Lung (tissue), 12 donors: ENCODE results near the gene LRRC27. TPM values are rescaled to one million over a fixed set of nuclear protein-coding genes. Genes with fewer than 3 reads are reported as not detected.

Experiments
- ATAC-seq: fragments of 200-7000 bp; cut with Tn5 transposase; one replicate; pipeline ENCODE4 v1.9.1; 2020; ENCODE audit warnings: moderate number of reproducible peaks; ENCODE audit not compliant: insufficient read depth, low FRiP score
- DNase-seq, 3 donors: peaks; one replicate each; pipeline ENCODE4 v3.0.0-alpha.2; 2013 to 2017
- H3K27ac ChIP-seq, 2 donors: one replicate each; pipeline ENCODE4 v1.5.1; 2013; ENCODE audit warnings: mild to moderate bottlenecking in 2 of 2, moderate library complexity in 2 of 2, control low read depth in 1 of 2, inconsistent platforms in 1 of 2, low read depth in 1 of 2, low read length in 1 of 2
- H3K27me3 ChIP-seq, 3 donors: one replicate each; pipeline ENCODE4 v1.5.1; 2013; ENCODE audit warnings: low read length in 2 of 3; ENCODE audit not compliant: control insufficient read depth in 3 of 3, insufficient read depth in 3 of 3
- H3K36me3 ChIP-seq, 4 donors: one replicate each; pipeline ENCODE4 v1.5.1; 2013; ENCODE audit warnings: low read length in 4 of 4, mild to moderate bottlenecking in 1 of 4, moderate library complexity in 1 of 4; ENCODE audit not compliant: control insufficient read depth in 4 of 4, insufficient read depth in 4 of 4
- H3K4me1 ChIP-seq, 5 donors: one replicate each; pipeline ENCODE4 v1.5.1; 2013; ENCODE audit warnings: low read length in 5 of 5, mild to moderate bottlenecking in 2 of 5, moderate library complexity in 1 of 5; ENCODE audit not compliant: control insufficient read depth in 5 of 5, insufficient read depth in 5 of 5
- H3K4me3 ChIP-seq: one replicate; pipeline ENCODE4 v1.5.1; 2013; ENCODE audit warnings: mild to moderate bottlenecking, control low read depth, moderate library complexity
- H3K9ac ChIP-seq, 2 donors: one replicate each; pipeline ENCODE4 v1.5.1; 2013; ENCODE audit warnings: low read length in 2 of 2, control low read depth in 1 of 2; ENCODE audit not compliant: insufficient read depth in 1 of 2
- H3K9me3 ChIP-seq, 4 donors: one replicate each; pipeline ENCODE4 v1.5.1; 2013; ENCODE audit warnings: low read length in 3 of 4, mild to moderate bottlenecking in 1 of 4, moderate library complexity in 1 of 4; ENCODE audit not compliant: control insufficient read depth in 4 of 4, insufficient read depth in 3 of 4
- WGBS, 2 donors: extraction: QIAGEN DNeasy Blood & Tissue Kit; methylation state at CpG; one replicate each; pipeline ENCODE4 v1.1.7; 2013; 5-methylcytosine and 5-hydroxymethylcytosine counted together
- polyA plus RNA-seq, 2 donors: library from polyadenylated mRNA; stranded (reverse); fragments of 200-250 nt; gene quantifications; one replicate each; pipeline ENCODE4 v1.2.1, GENCODE V29; 2013
- total RNA-seq, 2 donors: library from RNA; depleted of rRNA in 1 of 2; stranded (reverse); fragments of >200 nt in 1 of 2; gene quantifications; one replicate each; pipeline ENCODE4 v1.2.1, GENCODE V29; 2014 to 2021
- TF ChIP-seq, protein P1 (sequence below): IDR thresholded peaks from 2 replicates; pipeline ENCODE4 v1.5.1; 2012; ENCODE audit warnings: mild to moderate bottlenecking; ENCODE audit errors: control extremely low read depth, extremely low read depth
- donor health status: control.
- donor health status: control.
- donor health status: Bipolar disorder and iron deficiency.
- donor health status: healthy.
- donor health status: DM: yes; HTN: yes; CAD: no.

The LRRC27 gene
- total and polyA plus RNA-seq, 4 donors, result 5.8 to 25.5 (median 17.2) TPM

- WGBS, 2 donors, result 97 to 98% methylated on average over 16 of the region's 16 CpGs
- Histone ChIP-seq H3K9me3 (no peaks in the 10 kb centered on the region), H3K36me3 (no peaks in the 10 kb centered on the region), H3K4me1 (peaks cover 0 to 14% (median 8%) of the 10 kb centered on the region in 5 donors), H3K27me3 (peaks cover 0 to 15% (median 11%) of the 10 kb centered on the region in 3 donors), H3K27ac (no peak overlapping the region), H3K9ac (no peak overlapping the region), H3K4me3 (no peak overlapping the region)
- ATAC-seq (no peak), DNase-seq (no peak)
- TF ChIP-seq, protein P1, sequence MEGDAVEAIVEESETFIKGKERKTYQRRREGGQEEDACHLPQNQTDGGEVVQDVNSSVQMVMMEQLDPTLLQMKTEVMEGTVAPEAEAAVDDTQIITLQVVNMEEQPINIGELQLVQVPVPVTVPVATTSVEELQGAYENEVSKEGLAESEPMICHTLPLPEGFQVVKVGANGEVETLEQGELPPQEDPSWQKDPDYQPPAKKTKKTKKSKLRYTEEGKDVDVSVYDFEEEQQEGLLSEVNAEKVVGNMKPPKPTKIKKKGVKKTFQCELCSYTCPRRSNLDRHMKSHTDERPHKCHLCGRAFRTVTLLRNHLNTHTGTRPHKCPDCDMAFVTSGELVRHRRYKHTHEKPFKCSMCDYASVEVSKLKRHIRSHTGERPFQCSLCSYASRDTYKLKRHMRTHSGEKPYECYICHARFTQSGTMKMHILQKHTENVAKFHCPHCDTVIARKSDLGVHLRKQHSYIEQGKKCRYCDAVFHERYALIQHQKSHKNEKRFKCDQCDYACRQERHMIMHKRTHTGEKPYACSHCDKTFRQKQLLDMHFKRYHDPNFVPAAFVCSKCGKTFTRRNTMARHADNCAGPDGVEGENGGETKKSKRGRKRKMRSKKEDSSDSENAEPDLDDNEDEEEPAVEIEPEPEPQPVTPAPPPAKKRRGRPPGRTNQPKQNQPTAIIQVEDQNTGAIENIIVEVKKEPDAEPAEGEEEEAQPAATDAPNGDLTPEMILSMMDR, result no peak
These were observed 25.7 kb upstream of the LRRC27 start for GRCh38 chr10:132306343-132306685.

DNA sequence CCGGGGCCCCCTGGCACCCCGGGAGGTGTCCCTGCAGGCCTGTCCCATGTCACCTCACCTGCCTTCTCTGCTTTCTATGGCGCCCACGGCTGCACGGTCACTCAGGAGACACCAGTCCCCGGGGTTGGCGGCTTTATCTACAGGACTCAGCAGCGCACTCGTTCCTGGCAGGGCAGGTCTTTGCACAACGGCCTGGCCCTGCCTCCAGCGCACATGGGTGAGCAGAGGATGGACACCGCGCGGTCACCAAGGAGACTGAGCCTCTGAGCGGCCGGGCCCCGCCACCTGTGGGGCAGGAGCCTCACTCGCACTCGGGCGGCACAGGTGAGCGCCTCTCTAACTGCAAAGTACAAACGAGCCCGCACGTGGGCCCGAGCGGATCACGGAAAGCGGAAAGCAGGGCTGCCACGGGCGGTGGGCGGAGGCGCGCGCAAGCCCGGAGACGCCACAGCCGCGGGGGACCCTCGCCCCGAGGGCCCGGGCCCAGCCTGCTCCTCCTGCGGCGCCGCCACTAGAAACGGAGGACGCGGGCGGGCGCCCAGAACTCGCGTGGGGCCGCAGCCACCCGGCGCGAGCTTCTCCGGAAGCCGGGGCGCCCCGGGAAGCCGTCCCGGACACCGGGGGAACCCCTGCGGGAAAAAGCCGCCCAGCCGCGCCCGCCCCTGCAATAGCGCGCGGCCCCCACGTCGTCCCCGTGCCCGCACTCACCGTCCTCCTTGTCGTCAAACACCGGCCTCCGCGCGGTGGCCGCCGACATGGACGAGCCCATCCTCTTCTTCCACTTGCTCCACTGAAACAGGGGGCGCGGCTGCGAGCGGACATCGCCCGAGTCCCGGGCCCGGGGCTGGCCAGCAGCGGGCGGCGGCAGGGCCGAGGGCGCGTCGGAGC is 24.9 kb upstream of the LRRC27 start:
- peaks cover 0 to 14% (median 9%) of the 10 kb centered on the region in 5 donors for H3K4me1 ChIP-seq
- TF ChIP-seq, protein P1, result no peak
- peak overlapping the region; percentile 64 for H3K4me3 ChIP-seq
- H3K27me3 ChIP-seq, result peaks cover 0 to 15% (median 11%) of the 10 kb centered on the region in 3 donors
- ATAC-seq, result no peak
- H3K9me3 ChIP-seq, result no peaks in the 10 kb centered on the region
- peak in 1 of 3 donors; percentile 46 for DNase-seq
- WGBS, 2 donors, result 4 to 9% methylated on average over 63 to 98 of the region's 98 CpGs
- no peak overlapping the region for H3K27ac ChIP-seq
- no peaks in the 10 kb centered on the region for H3K36me3 ChIP-seq
- no peak overlapping the region for H3K9ac ChIP-seq

- WGBS, 2 donors, result 0% methylated on average over 52 to 84 of the region's 84 CpGs
- peaks cover 0 to 15% (median 11%) of the 10 kb centered on the region in 3 donors for H3K27me3 ChIP-seq
- H3K27ac ChIP-seq, result peak within 1 kb of the TSS; percentile 56 to 87
- peaks cover 0 to 14% (median 9%) of the 10 kb centered on the region in 5 donors for H3K4me1 ChIP-seq
- TF ChIP-seq, protein P1, result no peak
- no peak within 1 kb of the TSS for H3K9ac ChIP-seq
- peak; percentile 96 for ATAC-seq
- H3K9me3 ChIP-seq, result no peaks in the 10 kb centered on the region
- peak within 1 kb of the TSS; percentile 66 for H3K4me3 ChIP-seq
- no peaks in the 10 kb centered on the region for H3K36me3 ChIP-seq
- DNase-seq, result peak; percentile 91 to 97 (median 94)
These were observed 24.0 kb upstream of the LRRC27 start, which contains the start of gene STK32C for GRCh38 chr10:132307823-132308586. Gene STK32C (minus strand): TSS chr10:132307950. CDS start chr10:132307833, 117 bp downstream.
